Activated CD8-positive, alpha-beta T cell treated with anti-CD3 and anti-CD28 coated beads for 36 hours (primary cell): Measurements from ENCODE around the gene TTLL12. TPM values are rescaled to one million over a fixed set of nuclear protein-coding genes. Genes with fewer than 3 reads are reported as not detected.

Source experiments
- ATAC-seq: fragments of 200-7000 bp; cut with Tn5 transposase; one replicate; pipeline ENCODE4 v1.10.0; 2021; ENCODE audit warnings: mild to moderate bottlenecking, moderate library complexity
- CTCF ChIA-PET: fragments of 350-600 bp; sonication (Branson Sonifier 250); formaldehyde crosslinking; loops from one replicate; lab custom pipeline; 2021; ENCODE audit warnings: antibody characterized with exemption; lab: Charles Lee
- POLR2A ChIA-PET: fragments of 350-600 bp; sonication (Branson Sonifier 250); formaldehyde crosslinking; loops from one replicate; lab custom pipeline; 2021; ENCODE audit warnings: antibody characterized with exemption; lab: Charles Lee
- DNase-seq: peaks from one replicate; pipeline ENCODE4 v3.0.0-alpha.2; 2020
- H3K27ac Mint-ChIP-seq: one replicate; pipeline ENCODE4 v1.8.0; 2021; ENCODE audit warnings: mild to moderate bottlenecking, mixed read lengths
- H3K27me3 Mint-ChIP-seq: one replicate; pipeline ENCODE4 v1.8.0; 2021; ENCODE audit warnings: mixed read lengths
- H3K36me3 Mint-ChIP-seq: one replicate; pipeline ENCODE4 v1.8.0; 2021; ENCODE audit warnings: low read depth, mixed read lengths
- H3K4me1 Mint-ChIP-seq: one replicate; pipeline ENCODE4 v1.8.0; 2021; ENCODE audit warnings: low read depth, mixed read lengths
- H3K4me3 Mint-ChIP-seq: one replicate; pipeline ENCODE4 v1.8.0; 2021; ENCODE audit warnings: mild to moderate bottlenecking, moderate library complexity, mixed read lengths
- H3K9me3 Mint-ChIP-seq: one replicate; pipeline ENCODE4 v1.8.0; 2021; ENCODE audit warnings: mixed read lengths
- intact Hi-C: fragments of 100-400 bp; cut with micrococcal nuclease; formaldehyde crosslinking; loops from one replicate; pipeline ENCODE4 v1.10.0; 2022
- total RNA-seq, 2 experiments: library from RNA; stranded (reverse); gene quantifications; one replicate each; pipeline ENCODE4 v1.2.3, GENCODE V29; 2021
- TF ChIP-seq, protein P1 (sequence below): fragments of 200-600 bp; IDR thresholded peaks from one replicate; pipeline ENCODE4 v1.8.0; 2022; ENCODE audit warnings: antibody characterized with exemption, mild to moderate bottlenecking

TTLL12 gene
- total RNA-seq, 2 experiments from 2014 or later = 83.5 to 86.0 TPM

DNA sequence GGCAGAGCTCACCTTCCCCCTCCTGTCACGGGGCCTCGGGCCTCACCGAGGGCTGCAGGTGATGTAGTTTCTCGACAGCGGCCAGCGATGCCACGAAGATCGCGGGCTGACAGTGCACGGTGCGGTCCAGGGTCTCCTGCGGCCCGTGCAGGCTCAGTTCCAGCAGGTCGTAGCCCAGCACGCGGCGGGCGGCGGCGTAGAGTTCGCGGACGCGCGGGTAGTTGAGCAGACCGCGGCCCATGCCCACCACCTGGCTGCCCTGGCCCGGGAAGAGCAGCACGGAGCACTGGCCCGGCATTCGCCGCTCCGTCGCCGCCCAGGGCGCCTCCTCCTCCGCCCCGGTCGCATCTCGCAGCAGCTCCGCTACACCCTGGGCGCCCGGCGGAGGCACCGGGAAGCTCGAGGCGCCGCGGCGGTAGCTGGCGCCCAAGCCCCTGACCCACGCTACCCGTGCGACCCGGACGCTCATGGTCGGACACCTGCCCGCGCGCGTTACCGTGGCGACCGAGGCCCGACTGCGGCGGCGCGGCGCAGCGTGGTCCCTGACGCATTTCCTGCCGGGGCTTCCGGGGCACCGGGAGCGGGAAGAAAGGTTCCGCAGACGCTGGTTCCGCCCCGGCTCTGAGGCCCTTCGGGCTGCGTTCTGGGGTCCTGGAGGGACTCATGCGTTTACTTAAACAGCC lies 43.9 kb downstream of the TTLL12 start, which contains the start of gene MCAT:
Gene MCAT (minus strand): TSS at position 519 of the 683 bp plus-strand sequence. CDS start 50 bp downstream, at position 469.
- POLR2A ChIA-PET = interaction anchor here (0.9 to 1.5 kb wide), 3 partner anchors 12 to 43 kb away, joined by 3 to 5 read pairs (median 3); partner anchors contain the start of gene TTLL12
- Mint-ChIP-seq H3K27me3 (no peaks in the 10 kb centered on the region), H3K4me1 (peaks cover 20% of the 10 kb centered on the region), H3K36me3 (peaks cover 17% of the 10 kb centered on the region), H3K4me3 (peak within 1 kb of the TSS; percentile 88), H3K27ac (peak within 1 kb of the TSS; percentile 89), H3K9me3 (no peaks in the 10 kb centered on the region)
- intact Hi-C loops = no loop called here
- CTCF ChIA-PET = no interaction called here
- DNase-seq (peak; percentile 77), ATAC-seq (peak; percentile 90)
- TF ChIP-seq, protein P1, sequence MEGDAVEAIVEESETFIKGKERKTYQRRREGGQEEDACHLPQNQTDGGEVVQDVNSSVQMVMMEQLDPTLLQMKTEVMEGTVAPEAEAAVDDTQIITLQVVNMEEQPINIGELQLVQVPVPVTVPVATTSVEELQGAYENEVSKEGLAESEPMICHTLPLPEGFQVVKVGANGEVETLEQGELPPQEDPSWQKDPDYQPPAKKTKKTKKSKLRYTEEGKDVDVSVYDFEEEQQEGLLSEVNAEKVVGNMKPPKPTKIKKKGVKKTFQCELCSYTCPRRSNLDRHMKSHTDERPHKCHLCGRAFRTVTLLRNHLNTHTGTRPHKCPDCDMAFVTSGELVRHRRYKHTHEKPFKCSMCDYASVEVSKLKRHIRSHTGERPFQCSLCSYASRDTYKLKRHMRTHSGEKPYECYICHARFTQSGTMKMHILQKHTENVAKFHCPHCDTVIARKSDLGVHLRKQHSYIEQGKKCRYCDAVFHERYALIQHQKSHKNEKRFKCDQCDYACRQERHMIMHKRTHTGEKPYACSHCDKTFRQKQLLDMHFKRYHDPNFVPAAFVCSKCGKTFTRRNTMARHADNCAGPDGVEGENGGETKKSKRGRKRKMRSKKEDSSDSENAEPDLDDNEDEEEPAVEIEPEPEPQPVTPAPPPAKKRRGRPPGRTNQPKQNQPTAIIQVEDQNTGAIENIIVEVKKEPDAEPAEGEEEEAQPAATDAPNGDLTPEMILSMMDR = no peak

DNA sequence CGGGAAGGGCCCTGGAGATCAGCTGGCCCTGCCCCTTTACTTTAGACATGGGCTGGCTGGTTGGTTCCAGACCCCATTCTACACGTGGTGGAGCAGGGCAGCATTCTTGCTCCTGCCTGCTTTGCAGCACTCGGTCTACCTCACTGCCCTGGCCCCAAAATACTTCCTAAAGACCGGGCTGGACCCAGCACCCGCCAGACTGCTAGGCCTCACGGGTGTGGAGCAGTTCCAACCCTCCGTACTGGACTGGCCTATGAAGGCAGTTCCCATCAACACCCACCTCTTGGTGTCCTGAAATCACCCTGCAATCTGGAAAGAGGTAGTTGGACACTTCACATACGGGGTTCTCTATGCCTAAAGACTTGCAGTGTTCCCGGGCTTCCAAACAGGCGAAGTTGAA lies 50.1 kb downstream of the TTLL12 start:
- Mint-ChIP-seq H3K27me3 (no peaks in the 10 kb centered on the region), H3K4me1 (peaks cover 9% of the 10 kb centered on the region), H3K27ac (no peak overlapping the region), H3K9me3 (no peaks in the 10 kb centered on the region), H3K36me3 (peaks cover 41% of the 10 kb centered on the region), H3K4me3 (no peak overlapping the region)
- ChIA-PET POLR2A (no interaction called here), CTCF (interaction anchor here (1.1 to 1.4 kb wide), 2 partner anchors 9 to 27 kb away, joined by 3 read pairs; no protein-coding TSS in a partner anchor)
- TF ChIP-seq, protein P1 = no peak
- ATAC-seq = no peak
- no peak for DNase-seq
- intact Hi-C loops = no loop called here

DNA sequence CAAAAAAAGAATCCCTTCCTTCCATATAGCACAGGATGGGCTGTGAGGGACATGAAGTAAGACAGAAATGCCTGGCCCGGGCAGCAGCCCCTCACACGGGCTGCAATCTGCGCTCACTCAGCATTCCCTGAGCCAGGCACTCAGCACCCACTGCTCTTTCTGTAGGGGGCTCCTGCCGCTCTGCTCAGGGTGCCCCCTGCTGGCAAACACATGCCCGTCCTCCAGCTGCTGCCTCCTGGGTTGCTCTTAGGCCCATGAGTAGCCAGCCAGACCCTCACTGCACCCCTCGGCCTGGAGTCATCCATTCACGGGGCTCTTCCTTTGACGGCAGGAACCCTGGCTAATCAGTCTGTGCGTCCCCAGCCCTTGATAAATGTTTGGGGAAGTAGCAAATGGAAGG lies 50.7 kb downstream of the TTLL12 start:
- peaks cover 42% of the 10 kb centered on the region for H3K36me3 Mint-ChIP-seq
- no peak overlapping the region for H3K4me3 Mint-ChIP-seq
- no peak overlapping the region for H3K27ac Mint-ChIP-seq
- intact Hi-C loops = no loop called here
- H3K9me3 Mint-ChIP-seq = no peaks in the 10 kb centered on the region
- ChIA-PET POLR2A (no interaction called here), CTCF (interaction anchor here (1.1 to 1.4 kb wide), 2 partner anchors 10 to 28 kb away, joined by 3 read pairs; no protein-coding TSS in a partner anchor)
- DNase-seq (peak; percentile 61), ATAC-seq (peak; percentile 88)
- H3K4me1 Mint-ChIP-seq = peaks cover 7% of the 10 kb centered on the region
- TF ChIP-seq, protein P1 = peak; percentile 70
- H3K27me3 Mint-ChIP-seq = no peaks in the 10 kb centered on the region

DNA sequence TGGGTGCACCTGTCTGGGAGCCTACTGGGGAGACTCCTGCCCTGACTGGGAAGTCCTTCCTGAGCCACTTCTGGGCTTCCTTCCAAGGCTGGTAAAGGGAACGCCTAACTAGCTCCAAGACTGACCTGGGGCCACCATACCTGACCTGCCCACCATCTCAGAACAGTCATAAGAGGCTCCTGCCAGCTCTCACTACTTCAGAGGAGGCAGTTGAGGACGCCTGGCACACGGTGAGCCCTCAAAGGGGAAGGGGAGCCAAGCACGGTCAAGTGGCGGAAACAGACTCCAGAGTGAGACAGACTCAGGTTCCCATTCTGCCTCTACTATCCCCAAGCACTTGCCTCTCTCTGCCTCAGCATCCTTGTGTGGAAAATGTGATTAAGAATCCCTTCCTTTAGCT lies 51.4 kb downstream of the TTLL12 start:
- POLR2A ChIA-PET = interaction anchor here (0.7 kb wide), 1 partner anchor 1531 kb away, joined by 3 read pairs; no protein-coding TSS in a partner anchor
- intact Hi-C loops = no loop called here
- Mint-ChIP-seq H3K4me3 (no peak overlapping the region), H3K27ac (no peak overlapping the region), H3K4me1 (peaks cover 4% of the 10 kb centered on the region), H3K36me3 (peaks cover 35% of the 10 kb centered on the region), H3K9me3 (no peaks in the 10 kb centered on the region), H3K27me3 (no peaks in the 10 kb centered on the region)
- TF ChIP-seq, protein P1 = no peak
- DNase-seq (no peak), ATAC-seq (no peak)
- CTCF ChIA-PET = interaction anchor here (1.4 to 2.2 kb wide), 2 partner anchors 10 to 29 kb away, joined by 3 to 9 read pairs; no protein-coding TSS in a partner anchor

DNA sequence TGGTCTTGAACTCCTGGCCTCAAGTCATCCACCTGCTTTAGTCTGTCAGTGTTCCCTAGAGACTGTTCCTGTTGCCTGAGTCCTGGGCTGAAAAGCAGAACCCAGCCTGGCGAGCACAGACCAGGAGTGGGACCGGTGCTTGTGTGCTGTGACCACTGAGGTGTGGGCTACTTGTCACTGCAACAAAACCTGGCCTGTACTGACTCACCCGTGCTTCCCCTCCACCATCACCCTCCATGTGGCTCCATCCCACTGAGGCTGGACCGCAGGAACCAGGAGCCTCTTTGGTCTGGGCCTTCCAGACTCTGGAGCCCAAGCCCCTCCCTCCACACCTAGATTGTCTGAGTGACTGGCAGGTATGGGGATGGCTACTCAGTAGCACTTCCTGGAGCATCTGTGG lies 52.4 kb downstream of the TTLL12 start:
- ChIA-PET CTCF (interaction anchor here (2.2 kb wide), 1 partner anchor 11 kb away, joined by 9 read pairs; no protein-coding TSS in a partner anchor), POLR2A (no interaction called here)
- H3K27me3 Mint-ChIP-seq = no peaks in the 10 kb centered on the region
- TF ChIP-seq, protein P1 = no peak
- no peak overlapping the region for H3K27ac Mint-ChIP-seq
- H3K4me3 Mint-ChIP-seq = no peak overlapping the region
- H3K4me1 Mint-ChIP-seq = no peaks in the 10 kb centered on the region
- H3K36me3 Mint-ChIP-seq = peaks cover 28% of the 10 kb centered on the region
- H3K9me3 Mint-ChIP-seq = no peaks in the 10 kb centered on the region
- DNase-seq = no peak
- no peak for ATAC-seq
- intact Hi-C loops = no loop called here
